DND-41 (cell line): ENCODE measurements around the gene PTGFRN.

Experiments
- EZH2 ChIP-seq: IDR thresholded peaks from 3 replicates; pipeline ENCODE4 v1.6.1; 2012; ENCODE audit warnings: borderline replicate concordance, low read depth, mild to moderate bottlenecking, moderate library complexity, low read length, inconsistent platforms; ENCODE audit not compliant: severe bottlenecking
- TF ChIP-seq, protein P1 (sequence below): IDR thresholded peaks from 2 replicates; pipeline ENCODE4 v1.5.1; 2012; ENCODE audit warnings: borderline replicate concordance, low read length, moderate library complexity, mild to moderate bottlenecking; ENCODE audit not compliant: poor library complexity, severe bottlenecking; ENCODE audit errors: extremely low read depth

- TF ChIP-seq, protein P1, sequence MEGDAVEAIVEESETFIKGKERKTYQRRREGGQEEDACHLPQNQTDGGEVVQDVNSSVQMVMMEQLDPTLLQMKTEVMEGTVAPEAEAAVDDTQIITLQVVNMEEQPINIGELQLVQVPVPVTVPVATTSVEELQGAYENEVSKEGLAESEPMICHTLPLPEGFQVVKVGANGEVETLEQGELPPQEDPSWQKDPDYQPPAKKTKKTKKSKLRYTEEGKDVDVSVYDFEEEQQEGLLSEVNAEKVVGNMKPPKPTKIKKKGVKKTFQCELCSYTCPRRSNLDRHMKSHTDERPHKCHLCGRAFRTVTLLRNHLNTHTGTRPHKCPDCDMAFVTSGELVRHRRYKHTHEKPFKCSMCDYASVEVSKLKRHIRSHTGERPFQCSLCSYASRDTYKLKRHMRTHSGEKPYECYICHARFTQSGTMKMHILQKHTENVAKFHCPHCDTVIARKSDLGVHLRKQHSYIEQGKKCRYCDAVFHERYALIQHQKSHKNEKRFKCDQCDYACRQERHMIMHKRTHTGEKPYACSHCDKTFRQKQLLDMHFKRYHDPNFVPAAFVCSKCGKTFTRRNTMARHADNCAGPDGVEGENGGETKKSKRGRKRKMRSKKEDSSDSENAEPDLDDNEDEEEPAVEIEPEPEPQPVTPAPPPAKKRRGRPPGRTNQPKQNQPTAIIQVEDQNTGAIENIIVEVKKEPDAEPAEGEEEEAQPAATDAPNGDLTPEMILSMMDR: no peak
- no peak for TF ChIP-seq EZH2
These were observed 6.9 kb upstream of the PTGFRN start for GRCh38 chr1:116902723-116903383.
